Activated CD4-positive, alpha-beta T cell treated with anti-CD3 and anti-CD28 coated beads, Interleukin-2, Interleukin-6, amounts not matched to agents 100 ng/mL and 50 ng/mL, durations not matched to agents 16 hours and 8 hours (primary cell): ENCODE data around the gene AGBL4.

Source experiments
- DNase-seq: peaks from one replicate; pipeline ENCODE4 v3.0.0-alpha.2; 2020

The AGBL4 gene

GRCh38 chr1:49171941-49172593, 851.7 kb downstream of the AGBL4 start:
- DNase-seq: no peak

- DNase-seq: no peak
Measured at GRCh38 chr1:49166031-49166430, 857.7 kb downstream of the AGBL4 start.

DNA sequence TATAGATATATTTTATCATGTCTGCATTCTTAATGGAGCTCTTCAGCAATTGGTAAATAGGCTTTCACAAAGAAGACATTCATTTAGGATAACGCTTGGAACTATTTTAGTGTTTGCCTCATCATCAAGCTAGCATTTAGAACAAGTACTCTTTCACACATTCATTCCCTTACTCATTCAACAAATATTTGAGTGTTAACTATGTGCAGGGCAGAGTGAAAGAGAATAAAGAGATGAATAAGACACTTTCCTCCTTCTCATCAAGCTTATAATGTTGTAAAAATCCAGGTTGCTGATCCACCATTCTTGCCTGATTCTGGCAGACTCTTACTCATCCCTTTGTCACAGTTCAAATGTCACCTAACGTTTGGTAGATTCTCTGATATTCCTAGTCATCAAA, 860.7 kb downstream of the AGBL4 start:
- no peak for DNase-seq

- no peak for DNase-seq
Measured at GRCh38 chr1:49160677-49161076, 863.1 kb downstream of the AGBL4 start.

GRCh38 chr1:49136738-49137251, 887.0 kb downstream of the AGBL4 start:
- no peak for DNase-seq

GRCh38 chr1:49125746-49126145, 898.0 kb downstream of the AGBL4 start:
- DNase-seq: no peak

DNA sequence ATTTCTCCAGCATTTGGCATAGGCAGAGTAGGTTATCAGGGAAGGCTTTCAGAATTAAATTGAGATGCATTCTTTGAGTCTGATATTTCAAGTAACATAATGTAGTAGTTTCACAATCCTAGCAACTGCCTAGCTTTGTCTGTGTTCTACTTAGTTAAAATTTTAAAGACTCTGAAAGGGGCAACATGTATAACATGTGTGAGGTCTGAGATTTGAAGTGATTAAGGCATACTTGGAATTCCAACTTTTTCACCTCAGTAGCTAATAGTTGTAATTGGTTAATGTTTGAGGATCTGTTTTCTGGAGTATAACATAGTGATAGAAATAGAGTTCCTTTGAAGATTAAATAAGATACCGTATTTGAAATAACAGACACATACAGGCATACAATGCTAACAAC, 911.8 kb downstream of the AGBL4 start:
- DNase-seq: no peak

DNA sequence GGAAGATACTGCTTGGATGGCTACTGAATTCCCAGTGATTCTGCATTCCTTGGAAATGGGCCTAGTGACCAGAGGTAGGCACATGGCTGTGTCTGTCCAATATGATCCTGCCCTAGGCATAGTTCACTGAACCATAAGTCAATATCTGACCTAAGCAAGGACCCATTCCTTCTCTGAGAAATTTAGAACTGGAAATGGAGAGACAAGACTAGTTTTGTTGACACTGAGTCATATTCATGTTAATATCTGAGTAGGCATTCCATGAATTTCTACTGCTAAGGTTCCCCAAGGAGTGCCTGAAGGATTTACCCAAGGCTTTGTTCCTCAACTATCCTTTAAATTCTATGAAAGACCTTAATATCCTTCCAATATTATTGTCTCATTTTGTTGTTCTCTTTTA, 917.3 kb downstream of the AGBL4 start:
- DNase-seq: no peak

GRCh38 chr1:49104575-49104974, 919.2 kb downstream of the AGBL4 start:
- no peak for DNase-seq

- peak; percentile 45 for DNase-seq
Measured at GRCh38 chr1:49102752-49103151, 921.0 kb downstream of the AGBL4 start.

DNA sequence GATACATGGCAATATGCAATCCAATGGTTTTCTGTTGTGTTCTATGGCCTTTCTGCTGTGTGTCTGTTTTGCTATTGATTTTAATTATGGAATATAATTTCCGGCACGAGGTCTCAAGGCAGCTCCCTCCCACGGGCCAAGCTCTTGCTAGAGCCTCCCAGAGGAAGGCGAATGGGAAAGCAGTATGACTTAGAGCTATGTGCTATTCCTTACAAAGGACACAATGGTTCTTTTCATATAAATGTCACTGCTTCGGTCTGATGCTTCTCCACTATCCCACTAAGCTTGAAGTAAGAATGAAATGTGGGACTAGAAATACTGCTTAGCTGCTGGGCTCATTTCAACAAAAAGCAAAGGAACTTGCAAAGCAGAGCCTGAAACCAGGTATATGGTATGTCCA, 924.9 kb downstream of the AGBL4 start:
- DNase-seq: no peak

DNA sequence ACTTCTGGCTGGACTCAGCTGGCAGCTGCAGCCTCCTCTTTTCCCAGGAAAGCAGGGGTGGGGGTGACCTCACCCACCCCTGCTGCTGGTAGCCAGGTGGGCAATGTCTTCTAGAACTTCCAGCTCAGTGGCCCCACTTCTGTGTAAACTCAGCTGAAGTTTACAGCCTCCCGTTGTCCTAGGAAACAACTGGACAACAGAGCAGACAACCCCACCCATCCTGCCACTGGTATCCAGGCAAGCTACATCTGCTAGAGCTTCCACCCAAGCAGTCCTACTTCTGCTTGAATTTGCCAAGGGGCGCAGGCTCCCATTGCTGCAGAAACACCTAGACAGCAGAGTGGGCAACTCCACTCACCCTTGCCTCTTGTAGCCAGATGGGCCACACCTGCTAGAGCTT, 937.4 kb downstream of the AGBL4 start:
- DNase-seq: no peak

DNA sequence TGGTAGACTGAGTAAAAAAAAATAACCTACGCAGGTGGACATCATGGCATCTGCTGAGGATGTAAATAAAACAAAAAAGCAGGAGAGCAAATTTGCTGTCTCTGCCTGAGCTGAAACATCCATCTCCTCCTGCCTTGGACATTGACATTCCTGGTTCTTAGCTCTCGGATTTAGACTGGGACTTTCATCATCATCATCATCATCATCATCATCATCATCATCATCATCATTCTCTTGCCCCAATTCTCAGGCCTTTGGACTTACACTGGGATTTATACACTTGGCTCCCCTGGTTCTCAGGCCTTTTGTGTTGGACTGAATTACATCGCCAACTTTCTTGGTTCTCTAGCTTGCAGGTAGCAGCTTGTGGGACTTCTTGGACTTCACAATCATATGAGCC, 938.7 kb downstream of the AGBL4 start:
- DNase-seq: no peak

DNA sequence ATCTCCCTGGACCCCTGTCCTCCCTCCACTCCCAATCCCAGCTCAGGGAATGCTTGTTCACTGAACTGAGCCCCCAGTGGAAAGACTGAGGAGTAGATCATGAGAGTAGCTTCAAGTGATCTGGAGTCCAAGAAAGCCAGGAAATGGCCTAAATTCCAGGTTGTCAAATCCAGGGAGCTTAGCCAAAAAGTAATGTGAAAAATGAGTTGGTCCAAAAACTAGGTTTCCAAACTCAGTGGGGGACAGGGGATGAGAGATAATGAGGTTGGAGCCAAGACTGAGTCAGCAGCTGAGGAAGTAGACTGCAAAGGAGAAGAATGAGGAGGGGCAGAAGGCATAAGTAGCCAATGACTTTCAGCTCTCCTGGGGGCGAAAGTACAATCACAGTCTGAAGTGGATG, 963.0 kb downstream of the AGBL4 start:
- DNase-seq: no peak

- no peak for DNase-seq
Measured at GRCh38 chr1:49059087-49059486, 964.7 kb downstream of the AGBL4 start.

- no peak for DNase-seq
Measured at GRCh38 chr1:49052102-49052501, 971.7 kb downstream of the AGBL4 start.

- DNase-seq: no peak
Measured at GRCh38 chr1:49051647-49052046, 972.1 kb downstream of the AGBL4 start.

GRCh38 chr1:49050041-49050440, 973.7 kb downstream of the AGBL4 start:
- DNase-seq: no peak

DNA sequence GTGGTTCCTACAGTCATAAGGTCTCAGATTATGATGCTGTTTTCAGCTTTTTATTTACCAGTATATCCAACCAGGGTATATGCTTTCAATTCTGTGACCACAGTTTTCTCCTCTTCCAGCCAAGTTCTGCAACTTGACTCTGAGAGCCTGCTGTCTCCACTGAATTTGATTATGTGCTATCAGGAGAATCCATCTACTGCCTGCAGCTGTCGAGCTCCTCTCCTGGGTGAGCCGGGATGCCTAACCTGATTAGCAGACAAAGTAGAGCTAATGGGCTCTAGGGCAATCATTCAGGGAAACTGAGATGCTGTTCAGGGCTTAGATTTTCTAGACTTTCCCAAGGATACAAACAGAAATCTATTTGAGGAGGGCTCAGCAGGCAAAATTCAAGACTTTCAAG, 975.6 kb downstream of the AGBL4 start:
- DNase-seq: no peak

DNA sequence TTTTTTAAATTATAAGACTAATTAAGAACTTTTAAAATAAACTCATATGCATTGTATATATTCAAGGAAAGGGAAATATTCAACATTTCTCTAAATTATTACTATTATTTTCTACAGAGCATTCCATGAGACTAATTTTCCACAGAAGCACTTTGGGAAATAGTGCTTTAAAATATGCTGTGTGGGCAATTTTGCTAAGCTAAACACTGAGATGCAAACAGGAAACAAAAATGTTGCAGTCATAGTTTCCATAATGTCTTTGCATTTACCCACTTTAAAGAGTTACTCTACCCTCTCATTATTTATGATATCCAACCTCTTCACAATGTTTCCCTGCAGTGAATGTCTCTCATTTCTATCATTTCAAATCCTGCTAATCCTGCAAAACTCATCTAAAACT, 977.4 kb downstream of the AGBL4 start:
- DNase-seq: no peak

GRCh38 chr1:49045371-49045770, 978.4 kb downstream of the AGBL4 start:
- no peak for DNase-seq

GRCh38 chr1:49036700-49037099, 987.1 kb downstream of the AGBL4 start:
- no peak for DNase-seq

- DNase-seq: no peak
Measured at GRCh38 chr1:49028396-49028795, 995.4 kb downstream of the AGBL4 start.

GRCh38 chr1:49026230-49026811, 997.4 kb downstream of the AGBL4 start:
- no peak for DNase-seq
